Measurements from ENCODE around the gene GAL3ST2.
"Not testable (repeated sequence)": the region's sequence is repeated elsewhere in the genome, so short reads cannot be mapped to it uniquely, and the experiment has no call there.

GAL3ST2 gene

DNA sequence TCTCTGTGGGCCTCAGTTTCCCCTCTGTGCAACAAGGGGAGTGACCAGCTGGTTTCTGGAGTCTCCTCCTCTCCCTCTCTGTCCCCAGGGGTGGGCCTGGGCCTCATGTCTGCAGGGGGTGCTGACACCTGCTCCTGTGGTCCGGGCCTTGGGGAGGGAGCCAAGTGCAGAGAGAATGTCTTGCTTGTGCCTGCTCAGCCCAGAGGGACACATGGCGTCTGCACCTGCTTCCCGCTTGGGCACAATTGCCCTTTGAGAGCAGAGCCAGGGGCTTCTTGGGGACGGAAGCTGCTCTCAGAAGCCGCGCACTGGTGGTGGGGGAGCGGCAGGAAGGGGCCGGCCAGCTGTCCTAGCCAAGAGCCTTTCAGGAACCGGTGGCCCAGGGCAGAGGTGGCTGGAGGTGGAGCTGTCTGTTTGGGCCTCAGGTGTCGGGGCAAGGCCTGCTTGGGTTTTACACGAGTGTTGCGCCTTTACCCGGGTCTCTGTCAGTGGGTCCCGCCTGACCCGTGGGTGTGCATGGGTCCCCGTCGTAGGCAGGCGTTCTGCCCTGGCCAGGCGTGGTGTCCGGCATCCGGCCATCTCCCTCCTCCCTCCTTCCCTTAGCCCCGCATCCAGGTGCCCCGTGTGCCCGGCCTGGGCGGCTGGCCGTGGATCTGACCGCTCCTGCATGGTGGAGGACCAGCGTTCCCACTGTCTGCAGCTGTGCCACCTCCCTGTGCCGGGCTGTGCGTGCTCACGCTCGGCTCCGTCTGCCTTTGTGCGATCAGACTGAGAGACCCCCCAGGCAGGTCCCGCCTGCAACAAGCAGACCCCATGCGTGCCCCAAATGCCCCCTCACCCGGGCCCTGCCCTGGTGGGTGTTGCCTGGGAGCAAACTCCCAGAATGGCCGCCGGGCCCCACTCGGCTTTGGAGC, 36.4 kb downstream of the GAL3ST2 start:
- no peaks in the 10 kb centered on the region for H3K9me3 Mint-ChIP-seq
- peaks cover 17% of the 10 kb centered on the region for H3K4me1 Mint-ChIP-seq
- H3K36me3 Mint-ChIP-seq = no peaks in the 10 kb centered on the region
- ATAC-seq = no peak
- no peak overlapping the region for H3K4me3 Mint-ChIP-seq
- H3K27me3 Mint-ChIP-seq = peaks cover 45% of the 10 kb centered on the region
- peak overlapping the region; percentile 63 for H3K27ac Mint-ChIP-seq

DNA sequence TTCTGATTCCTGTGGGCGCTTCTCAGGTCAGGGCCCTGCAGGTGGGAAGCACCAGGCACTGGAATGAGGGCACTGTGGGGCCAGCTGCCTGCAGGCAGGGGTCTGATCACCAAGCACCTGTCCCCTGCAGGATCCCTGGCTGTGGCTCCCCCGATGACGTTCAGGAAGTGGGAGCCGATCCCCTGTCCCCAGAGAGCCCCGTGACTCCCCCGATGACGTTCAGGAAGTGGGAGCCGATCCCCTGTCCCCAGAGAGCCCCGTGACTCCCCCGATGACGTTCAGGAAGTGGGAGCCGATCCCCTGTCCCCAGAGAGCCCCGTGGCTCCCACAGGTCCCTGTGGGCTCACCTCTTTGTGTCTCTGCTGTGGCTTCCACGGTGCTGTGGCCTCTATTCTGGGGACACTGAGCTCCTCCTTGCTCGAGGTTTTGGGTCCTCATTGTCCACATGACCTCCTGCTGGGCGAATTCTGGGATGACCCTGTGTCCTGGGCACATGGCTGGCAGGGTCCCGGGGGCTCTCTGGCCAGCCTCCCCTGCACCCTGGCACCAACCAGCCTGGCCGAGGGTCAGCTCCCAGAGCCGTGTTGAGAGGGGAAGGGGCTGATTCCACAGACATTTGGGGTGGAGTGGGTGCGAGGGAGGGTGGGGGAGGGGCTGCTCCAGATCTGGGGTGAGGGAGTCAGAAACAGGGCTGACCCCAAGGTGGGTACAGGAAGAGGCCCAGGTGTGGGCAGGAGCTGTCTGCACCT, 37.2 kb downstream of the GAL3ST2 start:
- Mint-ChIP-seq H3K9me3 (no peaks in the 10 kb centered on the region), H3K4me1 (peaks cover 17% of the 10 kb centered on the region), H3K36me3 (no peaks in the 10 kb centered on the region), H3K27ac (peak overlapping the region; percentile 63), H3K27me3 (peaks cover 45% of the 10 kb centered on the region), H3K4me3 (no peak overlapping the region)
- ATAC-seq = peak; percentile 50

DNA sequence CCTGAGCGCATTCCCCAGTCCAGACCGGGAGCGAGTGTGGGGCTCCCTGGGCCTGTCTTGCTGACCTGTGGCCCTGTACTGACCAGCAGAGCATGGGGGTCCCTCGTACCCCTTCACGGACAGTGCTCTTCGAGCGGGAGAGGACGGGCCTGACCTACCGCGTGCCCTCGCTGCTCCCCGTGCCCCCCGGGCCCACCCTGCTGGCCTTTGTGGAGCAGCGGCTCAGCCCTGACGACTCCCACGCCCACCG, 37.7 kb downstream of the GAL3ST2 start:
- Mint-ChIP-seq H3K4me3 (no peak overlapping the region), H3K27me3 (peaks cover 40% of the 10 kb centered on the region), H3K9me3 (no peaks in the 10 kb centered on the region), H3K36me3 (no peaks in the 10 kb centered on the region), H3K27ac (peak overlapping the region; percentile 63), H3K4me1 (peaks cover 17% of the 10 kb centered on the region)
- ATAC-seq = peak; percentile 2

DNA sequence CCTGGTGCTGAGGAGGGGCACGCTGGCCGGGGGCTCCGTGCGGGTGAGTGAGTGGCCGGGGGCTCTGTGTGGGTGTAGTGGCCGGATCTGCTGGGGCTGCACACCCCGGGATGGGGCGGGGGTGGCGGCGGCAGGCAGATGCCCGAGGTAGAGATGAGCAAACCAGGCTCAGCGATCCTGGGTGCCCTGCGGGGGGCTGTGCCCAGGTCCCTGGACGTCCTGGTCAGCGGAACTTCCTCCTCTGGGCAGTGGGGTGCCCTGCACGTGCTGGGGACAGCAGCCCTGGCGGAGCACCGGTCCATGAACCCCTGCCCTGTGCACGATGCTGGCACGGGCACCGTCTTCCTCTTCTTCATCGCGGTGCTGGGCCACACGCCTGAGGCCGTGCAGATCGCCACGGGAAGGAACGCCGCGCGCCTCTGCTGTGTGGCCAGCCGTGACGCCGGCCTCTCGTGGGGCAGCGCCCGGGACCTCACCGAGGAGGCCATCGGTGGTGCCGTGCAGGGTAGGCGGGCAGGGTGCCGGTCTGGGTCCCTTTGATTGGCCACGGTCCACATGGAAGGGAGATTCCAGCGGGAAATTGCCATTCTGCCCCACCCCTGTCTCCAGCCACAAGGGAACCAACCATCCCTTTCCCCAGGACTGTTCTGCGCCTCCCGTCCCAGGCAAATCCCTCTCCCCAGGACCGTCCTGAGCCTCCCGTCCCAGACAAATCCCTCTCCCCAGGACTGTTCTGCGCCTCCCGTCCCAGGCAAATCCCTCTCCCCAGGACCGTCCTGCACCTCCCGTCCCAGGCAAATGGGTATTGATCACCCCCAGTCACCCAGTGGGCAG, 38.2 kb downstream of the GAL3ST2 start:
- peak overlapping the region; percentile 18 for H3K4me3 Mint-ChIP-seq
- H3K36me3 Mint-ChIP-seq = no peaks in the 10 kb centered on the region
- peaks cover 35% of the 10 kb centered on the region for H3K27me3 Mint-ChIP-seq
- no peaks in the 10 kb centered on the region for H3K9me3 Mint-ChIP-seq
- peak overlapping the region; percentile 24 for H3K27ac Mint-ChIP-seq
- no peak for ATAC-seq
- peaks cover 17% of the 10 kb centered on the region for H3K4me1 Mint-ChIP-seq

DNA sequence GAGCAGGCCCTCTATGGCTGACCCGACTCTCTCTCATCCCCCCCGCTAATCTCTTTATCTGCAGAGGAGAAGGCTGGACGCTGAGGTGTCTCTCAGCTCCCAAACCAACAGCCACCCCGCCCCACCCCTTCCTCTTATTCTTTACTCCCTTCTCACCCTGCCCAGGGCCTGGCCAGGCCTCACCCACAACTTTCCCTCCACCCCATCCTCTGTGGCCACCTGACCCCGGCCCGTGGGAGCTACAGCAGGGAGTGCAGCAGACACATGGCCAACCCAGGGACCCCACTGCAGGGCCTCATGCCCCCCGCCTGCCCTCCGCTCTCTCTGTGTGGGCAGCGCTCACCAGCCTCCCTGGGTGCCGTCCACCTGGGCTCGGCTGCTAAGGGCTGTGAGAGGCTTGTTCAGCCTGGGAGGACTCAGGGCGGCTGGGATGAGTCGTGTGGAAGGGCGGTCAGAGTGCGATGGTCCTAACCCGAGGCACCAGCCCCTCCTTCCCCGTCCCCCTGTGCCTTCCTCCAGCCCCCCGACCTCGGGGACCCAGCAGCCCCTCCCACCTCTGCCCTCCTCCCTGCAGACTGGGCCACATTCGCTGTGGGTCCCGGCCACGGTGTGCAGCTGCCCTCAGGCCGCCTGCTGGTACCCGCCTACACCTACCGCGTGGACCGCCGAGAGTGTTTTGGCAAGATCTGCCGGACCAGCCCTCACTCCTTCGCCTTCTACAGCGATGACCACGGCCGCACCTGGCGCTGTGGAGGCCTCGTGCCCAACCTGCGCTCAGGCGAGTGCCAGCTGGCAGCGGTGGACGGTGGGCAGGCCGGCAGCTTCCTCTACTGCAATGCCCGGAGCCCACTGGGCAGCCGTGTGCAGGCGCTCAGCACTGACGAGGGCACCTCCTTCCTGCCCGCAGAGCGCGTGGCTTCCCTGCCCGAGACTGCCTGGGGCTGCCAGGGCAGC, 39.1 kb downstream of the GAL3ST2 start:
- peaks cover 28% of the 10 kb centered on the region for H3K27me3 Mint-ChIP-seq
- H3K4me1 Mint-ChIP-seq = peaks cover 17% of the 10 kb centered on the region
- no peak for ATAC-seq
- H3K9me3 Mint-ChIP-seq = no peaks in the 10 kb centered on the region
- H3K36me3 Mint-ChIP-seq = no peaks in the 10 kb centered on the region
- H3K4me3 Mint-ChIP-seq = peak overlapping the region; percentile 18
- peak overlapping the region; percentile 24 for H3K27ac Mint-ChIP-seq

DNA sequence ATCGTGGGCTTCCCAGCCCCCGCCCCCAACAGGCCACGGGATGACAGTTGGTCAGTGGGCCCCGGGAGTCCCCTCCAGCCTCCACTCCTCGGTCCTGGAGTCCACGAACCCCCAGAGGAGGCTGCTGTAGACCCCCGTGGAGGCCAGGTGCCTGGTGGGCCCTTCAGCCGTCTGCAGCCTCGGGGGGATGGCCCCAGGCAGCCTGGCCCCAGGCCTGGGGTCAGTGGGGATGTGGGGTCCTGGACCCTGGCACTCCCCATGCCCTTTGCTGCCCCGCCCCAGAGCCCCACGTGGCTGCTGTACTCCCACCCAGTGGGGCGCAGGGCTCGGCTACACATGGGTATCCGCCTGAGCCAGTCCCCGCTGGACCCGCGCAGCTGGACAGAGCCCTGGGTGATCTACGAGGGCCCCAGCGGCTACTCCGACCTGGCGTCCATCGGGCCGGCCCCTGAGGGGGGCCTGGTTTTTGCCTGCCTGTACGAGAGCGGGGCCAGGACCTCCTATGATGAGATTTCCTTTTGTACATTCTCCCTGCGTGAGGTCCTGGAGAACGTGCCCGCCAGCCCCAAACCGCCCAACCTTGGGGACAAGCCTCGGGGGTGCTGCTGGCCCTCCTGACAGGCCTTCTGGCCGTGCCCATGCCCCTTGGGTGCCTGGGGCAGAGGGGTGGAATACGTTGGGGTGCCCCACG, 40.0 kb downstream of the GAL3ST2 start:
- Mint-ChIP-seq H3K36me3 (no peaks in the 10 kb centered on the region), H3K27ac (no peak overlapping the region), H3K4me3 (no peak overlapping the region), H3K27me3 (peaks cover 35% of the 10 kb centered on the region), H3K4me1 (peaks cover 21% of the 10 kb centered on the region), H3K9me3 (no peaks in the 10 kb centered on the region)
- no peak for ATAC-seq

DNA sequence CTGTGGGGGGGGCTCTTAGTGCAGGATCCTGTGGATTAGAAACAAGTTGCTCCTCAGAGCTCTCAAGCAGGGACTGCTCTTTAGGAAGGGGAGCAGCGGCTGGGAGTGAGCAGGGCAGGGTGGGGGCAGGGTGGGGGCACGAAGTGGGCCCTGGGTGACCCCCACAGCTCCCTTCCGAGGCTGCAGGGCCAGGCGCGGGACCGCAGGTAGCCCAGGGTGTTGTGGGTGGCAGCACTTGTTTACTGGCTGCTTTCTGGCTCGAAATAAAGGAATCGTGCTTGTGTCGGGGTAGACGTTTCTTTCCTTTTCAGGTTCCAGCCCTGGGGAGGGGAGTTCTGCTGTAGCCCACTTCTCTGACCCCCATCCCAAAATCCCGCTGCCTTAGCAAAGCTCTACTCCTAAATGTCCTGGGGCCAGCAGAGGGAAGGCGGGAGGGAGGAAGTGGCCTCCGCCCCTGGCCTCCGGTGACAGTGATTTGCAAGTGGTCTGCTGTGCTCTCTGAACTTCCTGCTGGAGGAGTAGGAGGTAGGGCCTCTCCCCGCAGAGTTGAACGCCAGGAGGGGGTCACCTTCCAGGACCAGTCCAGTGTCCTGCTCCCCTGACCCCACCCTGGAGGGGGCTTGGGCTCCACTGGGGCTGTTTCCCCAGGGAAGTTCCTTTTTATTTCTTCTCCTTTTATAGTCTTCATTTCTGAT, 40.7 kb downstream of the GAL3ST2 start:
- peak overlapping the region; percentile 66 for H3K27ac Mint-ChIP-seq
- H3K27me3 Mint-ChIP-seq = peaks cover 41% of the 10 kb centered on the region
- H3K4me1 Mint-ChIP-seq = peaks cover 24% of the 10 kb centered on the region
- H3K36me3 Mint-ChIP-seq = no peaks in the 10 kb centered on the region
- peak overlapping the region; percentile 24 for H3K4me3 Mint-ChIP-seq
- H3K9me3 Mint-ChIP-seq = no peaks in the 10 kb centered on the region
- ATAC-seq = no peak

DNA sequence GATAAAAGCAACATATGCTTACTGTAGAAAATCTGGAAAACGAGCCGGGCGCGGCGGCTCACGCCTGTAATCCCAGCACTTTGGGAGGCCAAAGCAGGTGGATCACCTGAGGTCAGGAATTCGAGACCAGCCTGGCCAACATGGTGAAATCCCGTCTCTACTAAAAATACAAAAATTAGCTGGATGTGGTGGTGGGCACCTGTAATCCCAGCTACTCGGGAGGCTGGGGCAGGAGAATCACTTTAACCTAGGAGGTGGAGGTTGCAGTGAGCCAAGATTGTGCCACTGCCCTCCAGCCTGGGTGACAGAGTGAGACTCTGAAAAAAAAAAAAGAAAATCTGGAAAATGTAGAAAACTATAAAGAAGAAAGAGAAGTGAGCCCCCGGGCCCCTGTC, 41.2 kb downstream of the GAL3ST2 start:
- H3K36me3 Mint-ChIP-seq, H3K9me3 Mint-ChIP-seq, H3K4me3 Mint-ChIP-seq, ATAC-seq: not testable (repeated sequence)
- Mint-ChIP-seq H3K27me3 (peaks cover 47% of the 10 kb centered on the region), H3K27ac (peak overlapping the region; percentile 66), H3K4me1 (peaks cover 25% of the 10 kb centered on the region)

DNA sequence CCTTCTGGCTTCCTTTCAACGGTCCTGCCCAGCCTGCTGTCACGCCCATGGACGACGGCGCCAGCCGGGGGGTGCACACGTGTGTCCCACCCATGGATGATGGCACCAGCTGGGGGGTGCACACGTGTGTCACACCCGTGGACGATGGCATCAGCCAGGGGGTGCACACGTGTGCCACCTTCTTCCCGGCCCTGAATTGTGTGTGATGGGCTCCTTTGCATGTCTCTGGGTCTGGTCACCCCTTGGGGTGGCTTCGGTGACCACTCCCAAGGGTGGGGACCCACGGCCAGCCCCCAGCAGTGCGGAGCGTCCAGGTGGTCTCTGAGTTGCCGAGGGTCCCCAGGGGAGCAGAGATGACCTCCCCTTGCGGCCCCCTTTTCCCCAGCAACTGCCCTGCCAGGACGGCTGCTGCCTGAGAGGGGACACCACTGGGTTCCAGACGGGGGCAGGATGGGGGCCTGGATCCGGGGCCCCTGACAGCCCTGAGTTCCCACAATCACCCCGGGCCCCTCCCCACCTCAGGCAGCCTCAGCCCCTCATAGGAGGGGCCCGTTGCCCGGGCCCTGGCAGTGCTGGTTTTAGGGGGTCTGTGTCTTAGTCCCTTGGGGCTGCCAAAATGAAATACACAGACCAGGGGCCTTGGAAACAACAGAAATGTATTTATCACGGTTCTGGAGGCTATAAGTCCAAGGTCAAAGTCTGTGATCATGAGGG, 41.8 kb downstream of the GAL3ST2 start:
- Mint-ChIP-seq H3K27me3 (peaks cover 52% of the 10 kb centered on the region), H3K9me3 (peaks cover 4% of the 10 kb centered on the region), H3K36me3 (no peaks in the 10 kb centered on the region), H3K4me3 (no peak overlapping the region), H3K27ac (peak overlapping the region; percentile 66), H3K4me1 (peaks cover 30% of the 10 kb centered on the region)
- no peak for ATAC-seq

DNA sequence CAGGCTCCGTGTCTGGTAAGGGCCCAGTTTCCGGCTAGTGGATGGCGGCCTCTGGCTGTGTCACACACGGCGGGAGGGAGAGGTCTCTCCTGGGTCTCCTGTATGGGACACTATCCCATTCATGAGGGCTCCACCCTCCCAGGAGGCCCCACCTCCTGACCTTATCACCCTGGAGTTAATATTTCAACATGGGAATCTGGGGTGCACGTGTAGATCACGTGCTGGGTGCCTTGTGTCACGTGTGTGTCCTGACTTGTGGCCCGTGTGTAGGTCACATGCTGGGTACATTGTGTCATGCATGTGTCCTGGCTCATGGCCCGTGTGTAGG, 42.3 kb downstream of the GAL3ST2 start:
- H3K4me1 Mint-ChIP-seq = peaks cover 30% of the 10 kb centered on the region
- H3K36me3 Mint-ChIP-seq = no peaks in the 10 kb centered on the region
- peaks cover 9% of the 10 kb centered on the region for H3K9me3 Mint-ChIP-seq
- H3K4me3 Mint-ChIP-seq = no peak overlapping the region
- no peak for ATAC-seq
- no peak overlapping the region for H3K27ac Mint-ChIP-seq
- peaks cover 58% of the 10 kb centered on the region for H3K27me3 Mint-ChIP-seq

DNA sequence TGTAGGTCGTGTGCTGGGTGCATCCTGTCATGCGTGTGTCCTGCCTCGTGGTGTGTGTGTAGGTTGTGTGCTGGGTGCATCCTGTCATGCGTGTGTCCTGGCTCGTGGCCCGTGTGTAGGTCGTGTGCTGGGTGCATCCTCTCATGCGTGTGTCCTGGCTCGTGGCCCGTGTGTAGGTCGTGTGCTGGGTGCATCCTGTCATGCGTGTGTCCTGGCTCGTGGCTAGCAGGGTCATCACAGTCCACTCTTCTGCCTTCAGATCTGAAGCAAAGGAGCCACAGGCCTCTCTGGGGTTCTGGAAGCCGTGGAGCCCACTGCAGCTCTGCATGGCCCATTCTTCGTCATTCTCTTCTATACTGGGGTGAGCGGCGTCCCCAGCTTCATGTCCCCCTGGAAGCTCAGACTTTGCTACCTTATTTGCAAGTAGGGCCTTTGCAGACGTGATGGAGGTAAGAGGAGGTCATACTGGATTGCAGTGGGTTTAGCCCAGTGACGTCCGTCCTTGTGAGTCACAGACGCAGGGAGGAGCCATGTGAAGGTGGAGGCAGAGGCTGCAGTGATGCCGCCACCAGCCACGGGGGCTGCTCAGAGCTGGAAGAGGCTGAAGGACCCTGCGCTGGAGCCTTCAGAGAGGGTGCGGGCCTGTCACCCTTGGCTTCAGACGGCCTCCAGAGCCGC, 43.5 kb downstream of the GAL3ST2 start:
- not testable (repeated sequence) for H3K9me3 Mint-ChIP-seq, H3K27ac Mint-ChIP-seq, H3K4me3 Mint-ChIP-seq, ATAC-seq, H3K36me3 Mint-ChIP-seq
- Mint-ChIP-seq H3K4me1 (peaks cover 27% of the 10 kb centered on the region), H3K27me3 (peaks cover 66% of the 10 kb centered on the region)

DNA sequence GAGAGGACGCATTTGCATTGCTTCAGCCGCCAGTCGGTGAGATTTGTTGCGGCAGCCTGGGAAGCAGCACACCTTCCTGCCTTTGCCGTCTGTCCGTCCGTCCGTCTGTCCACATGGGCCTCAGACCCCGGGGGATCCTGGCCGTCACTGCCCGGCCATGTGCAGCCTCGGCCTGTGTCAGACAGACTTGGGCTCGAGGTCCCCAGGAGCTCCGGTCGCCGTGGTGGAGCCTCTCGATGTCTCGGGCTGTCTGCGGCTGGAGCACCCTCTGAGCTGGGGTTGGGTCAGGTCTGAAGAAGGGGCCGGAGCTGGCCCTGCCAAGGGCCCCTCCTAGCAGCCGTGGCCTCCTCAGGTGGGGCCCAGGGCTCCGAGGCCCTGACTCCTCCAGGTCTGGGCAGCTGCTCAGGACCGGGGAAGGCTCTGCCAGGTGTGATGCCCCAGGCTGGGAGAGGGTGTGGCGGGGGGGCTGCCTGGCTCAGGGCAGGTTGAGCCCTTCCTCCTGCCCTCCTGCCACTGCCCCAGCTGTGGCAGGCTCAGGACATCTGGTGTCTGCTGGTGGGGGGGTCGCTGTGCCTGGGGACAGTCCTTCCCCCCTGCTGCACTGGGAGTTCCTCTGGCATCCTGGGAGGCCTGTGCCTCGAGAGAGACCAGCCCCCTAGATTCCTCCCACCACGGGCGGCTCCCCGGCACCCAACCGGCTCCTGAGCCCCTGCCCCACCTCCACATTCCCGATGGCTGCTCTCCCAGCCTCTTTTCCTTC, 44.2 kb downstream of the GAL3ST2 start:
- Mint-ChIP-seq H3K4me3 (no peak overlapping the region), H3K27ac (no peak overlapping the region), H3K9me3 (peaks cover 12% of the 10 kb centered on the region), H3K4me1 (peaks cover 23% of the 10 kb centered on the region), H3K36me3 (no peaks in the 10 kb centered on the region), H3K27me3 (peaks cover 66% of the 10 kb centered on the region)
- no peak for ATAC-seq
